T-helper 17 cell (primary cell): Measurements from ENCODE around the gene SLC12A6. TPM values are rescaled to one million over a fixed set of nuclear protein-coding genes. Genes with fewer than 3 reads are reported as not detected.
"Not testable (repeated sequence)": the region's sequence is repeated elsewhere in the genome, so short reads cannot be mapped to it uniquely, and the experiment has no call there.

ENCODE experiments used
- ATAC-seq: fragments of 150-1000 bp; cut with Tn5 transposase; 2 replicates; pipeline ENCODE4 v1.10.0; 2021; ENCODE audit warnings: mild to moderate bottlenecking, moderate library complexity
- DNase-seq, 3 donors: peaks; one replicate each; pipeline versions ENCODE4 v3.0.0 to v3.0.0-alpha.2; 2020 to 2021
- H3K9me3 ChIP-seq: one replicate; pipeline ENCODE4 v1.7.0; 2013; ENCODE audit warnings: low read length, mild to moderate bottlenecking; ENCODE audit not compliant: control insufficient read depth, poor library complexity, severe bottlenecking
- H3K27ac Mint-ChIP-seq: one replicate; pipeline ENCODE4 v1.8.0; 2022; ENCODE audit warnings: mild to moderate bottlenecking, moderate library complexity, mixed read lengths
- H3K27me3 Mint-ChIP-seq: one replicate; pipeline ENCODE4 v1.8.0; 2022; ENCODE audit warnings: mixed read lengths
- H3K36me3 Mint-ChIP-seq: one replicate; pipeline ENCODE4 v1.8.0; 2022; ENCODE audit warnings: low read depth, mixed read lengths
- H3K4me1 Mint-ChIP-seq: one replicate; pipeline ENCODE4 v1.8.0; 2022; ENCODE audit warnings: mild to moderate bottlenecking, mixed read lengths
- H3K4me3 Mint-ChIP-seq: one replicate; pipeline ENCODE4 v1.8.0; 2022; ENCODE audit warnings: mild to moderate bottlenecking, moderate library complexity, mixed read lengths
- total RNA-seq, 4 donors: library from RNA in 2 of 4; stranded (reverse) in 2 of 4; gene quantifications; one replicate each; pipeline ENCODE4 v1.2.3 and lab custom pipeline; 2022 to 2026

Gene SLC12A6
- total RNA-seq, 2 donors from 2014 or later, result 57.9 to 69.2 TPM

DNA sequence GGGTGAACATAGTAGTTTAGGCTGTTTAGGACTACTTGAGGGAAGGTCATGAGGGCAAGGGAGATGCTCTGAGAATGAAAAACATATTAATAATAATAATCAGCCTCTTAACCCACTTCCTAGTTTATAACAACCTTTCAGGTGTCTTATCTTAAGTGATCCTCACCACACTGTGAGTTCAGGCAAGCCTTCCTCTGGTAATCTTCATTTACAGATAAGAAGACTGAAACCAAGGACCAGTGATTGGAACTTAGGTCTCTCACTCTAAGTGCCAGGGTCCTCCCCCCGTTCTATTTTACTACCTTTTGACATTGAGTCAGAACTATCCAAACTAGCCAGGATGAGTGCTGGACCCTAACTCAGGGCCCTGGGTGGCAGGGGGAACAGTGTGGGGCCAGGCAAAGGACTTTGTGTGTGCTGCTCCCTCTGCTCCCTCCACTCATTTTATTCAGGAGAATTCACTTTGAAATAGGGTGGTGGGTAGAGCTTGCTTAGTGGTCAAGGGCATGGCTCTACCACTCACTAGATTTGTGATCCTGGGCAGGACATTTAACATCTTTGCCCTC, 11.2 kb upstream of the SLC12A6 start:
- H3K27ac Mint-ChIP-seq, result no peak overlapping the region
- no peak overlapping the region for H3K4me3 Mint-ChIP-seq
- peaks cover 3% of the 10 kb centered on the region for H3K4me1 Mint-ChIP-seq

DNA sequence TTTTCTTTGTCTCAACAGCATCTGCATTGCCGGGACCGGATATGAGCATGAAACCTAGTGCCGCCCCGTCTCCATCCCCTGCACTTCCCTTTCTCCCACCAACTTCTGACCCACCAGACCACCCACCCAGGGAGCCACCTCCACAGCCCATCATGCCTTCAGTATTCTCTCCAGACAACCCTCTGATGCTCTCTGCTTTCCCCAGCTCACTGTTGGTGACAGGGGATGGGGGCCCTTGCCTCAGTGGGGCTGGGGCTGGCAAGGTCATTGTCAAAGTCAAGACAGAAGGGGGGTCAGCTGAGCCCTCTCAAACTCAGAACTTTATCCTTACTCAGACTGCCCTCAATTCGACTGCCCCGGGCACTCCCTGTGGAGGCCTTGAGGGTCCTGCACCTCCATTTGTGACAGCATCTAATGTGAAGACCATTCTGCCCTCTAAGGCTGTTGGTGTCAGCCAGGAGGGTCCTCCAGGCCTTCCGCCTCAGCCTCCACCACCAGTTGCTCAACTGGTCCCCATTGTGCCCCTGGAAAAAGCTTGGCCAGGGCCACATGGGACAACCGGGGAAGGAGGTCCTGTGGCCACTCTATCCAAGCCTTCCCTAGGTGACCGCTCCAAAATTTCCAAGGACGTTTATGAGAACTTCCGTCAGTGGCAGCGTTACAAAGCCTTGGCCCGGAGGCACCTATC, 10.5 kb upstream of the SLC12A6 start:
- peaks cover 3% of the 10 kb centered on the region for H3K4me1 Mint-ChIP-seq
- H3K27me3 Mint-ChIP-seq, result peaks cover 4% of the 10 kb centered on the region
- DNase-seq (no peak), ATAC-seq (no peak)
- no peaks in the 10 kb centered on the region for H3K9me3 ChIP-seq
- no peak overlapping the region for H3K27ac Mint-ChIP-seq
- peaks cover 5% of the 10 kb centered on the region for H3K36me3 Mint-ChIP-seq
- H3K4me3 Mint-ChIP-seq, result no peak overlapping the region

More for the DNA sequence above, 11.2 kb upstream of the SLC12A6 start:
- Mint-ChIP-seq H3K27me3 (peaks cover 4% of the 10 kb centered on the region), H3K36me3 (peaks cover 5% of the 10 kb centered on the region)
- no peak for ATAC-seq
- H3K9me3 ChIP-seq, result no peaks in the 10 kb centered on the region
- no peak for DNase-seq

GRCh38 chr15:34342737-34343575, 5.4 kb upstream of the SLC12A6 start, which contains the start of the genes NOP10 and NUTM1:
Gene NOP10, minus strand, starts transcription at chr15:34343136. Its CDS starts 63 bp downstream, at chr15:34343073.
Gene NUTM1, plus strand, starts transcription at chr15:34343315. Its CDS starts 382 bp downstream, at chr15:34343697.
- H3K9me3 ChIP-seq, result no peaks in the 10 kb centered on the region
- peaks cover 2% of the 10 kb centered on the region for H3K36me3 Mint-ChIP-seq
- H3K27me3 Mint-ChIP-seq, result peaks cover under 1% of the 10 kb centered on the region
- peak within 1 kb of the TSS; percentile 14 for H3K27ac Mint-ChIP-seq
- H3K4me1 Mint-ChIP-seq, result peaks cover 13% of the 10 kb centered on the region
- H3K4me3 Mint-ChIP-seq, result no peak within 1 kb of the TSS
- peak; percentile 85 to 94 (median 89) for DNase-seq
- peak; percentile 90 for ATAC-seq

DNA sequence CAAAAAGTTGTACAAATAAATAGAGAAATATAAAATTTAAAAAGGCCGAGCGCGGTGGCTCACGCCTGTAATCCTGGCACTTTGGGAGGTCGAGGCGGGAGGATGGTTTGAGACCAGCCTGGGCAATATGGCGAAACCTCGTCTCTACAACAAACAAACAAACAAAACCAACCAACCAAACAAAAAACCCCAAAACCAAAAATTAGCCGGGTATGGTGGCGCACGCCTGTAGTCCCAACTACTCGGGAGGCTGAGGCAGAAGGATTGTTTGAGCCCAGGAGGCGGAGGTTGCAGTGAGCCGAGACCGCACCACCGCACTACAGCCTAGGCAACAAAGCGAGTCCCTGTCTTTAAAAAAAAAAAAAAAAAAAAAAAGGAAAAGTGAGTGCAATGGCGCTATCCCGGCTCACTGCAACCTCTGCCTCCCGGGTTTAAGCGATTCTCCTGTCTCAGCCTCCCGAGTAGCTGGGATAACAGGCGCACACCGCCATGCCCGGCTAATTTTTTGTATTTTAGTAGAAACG, 4.7 kb upstream of the SLC12A6 start:
- not testable (repeated sequence) for H3K4me3 Mint-ChIP-seq, ATAC-seq

DNA sequence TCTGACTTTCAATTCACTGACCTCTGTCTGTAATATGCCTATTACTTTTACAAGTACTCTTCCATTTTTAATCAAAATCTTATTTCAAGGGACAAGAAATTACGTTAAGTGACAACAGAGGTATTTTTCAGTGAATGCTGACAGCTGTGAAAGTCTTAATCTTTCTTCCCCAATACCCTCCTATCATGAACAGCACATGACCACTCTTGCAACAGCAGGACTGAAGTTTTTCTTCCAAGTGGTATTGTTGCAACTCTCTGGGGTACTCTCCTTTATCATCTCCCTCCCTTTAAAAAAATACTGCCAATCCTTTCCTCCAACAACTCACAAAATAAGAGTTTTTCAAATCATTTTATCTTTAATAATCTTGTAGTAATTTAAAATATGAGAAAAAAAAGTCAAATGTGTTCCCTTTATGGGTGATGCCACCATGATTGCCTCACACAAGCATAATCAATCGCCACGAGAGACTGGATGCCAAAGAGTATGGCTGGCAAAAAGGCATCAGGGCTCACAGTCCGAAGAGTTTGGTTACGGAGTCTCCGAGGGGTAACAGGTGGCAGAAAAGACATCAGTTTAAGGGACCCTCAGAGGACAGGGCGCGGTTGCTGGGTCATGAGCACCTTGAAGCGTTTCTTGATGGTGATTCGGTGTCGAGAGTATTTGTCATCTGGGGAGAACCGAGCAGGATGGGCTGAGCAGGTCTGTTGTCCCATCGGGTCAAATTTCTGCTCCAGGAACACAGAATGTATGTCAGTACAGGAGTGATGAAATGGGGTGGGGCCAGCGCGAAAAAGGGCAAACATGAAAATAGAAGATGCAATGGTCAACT, 4.0 kb upstream of the SLC12A6 start:
- H3K27me3 Mint-ChIP-seq, result no peaks in the 10 kb centered on the region
- no peak for DNase-seq
- peaks cover 19% of the 10 kb centered on the region for H3K4me1 Mint-ChIP-seq
- H3K9me3 ChIP-seq, result no peaks in the 10 kb centered on the region
- H3K27ac Mint-ChIP-seq, result no peak overlapping the region
- H3K36me3 Mint-ChIP-seq, result peaks cover 2% of the 10 kb centered on the region
- no peak for ATAC-seq
- no peak overlapping the region for H3K4me3 Mint-ChIP-seq

More for the DNA sequence above, 4.7 kb upstream of the SLC12A6 start:
- H3K9me3 ChIP-seq, H3K36me3 Mint-ChIP-seq, H3K27me3 Mint-ChIP-seq, H3K27ac Mint-ChIP-seq, DNase-seq: not testable (repeated sequence)
- peaks cover 13% of the 10 kb centered on the region for H3K4me1 Mint-ChIP-seq

GRCh38 chr15:34339946-34340345, 2.4 kb upstream of the SLC12A6 start:
- no peaks in the 10 kb centered on the region for H3K9me3 ChIP-seq
- H3K27me3 Mint-ChIP-seq, result no peaks in the 10 kb centered on the region
- ATAC-seq (no peak), DNase-seq (no peak)
- H3K36me3 Mint-ChIP-seq, result peaks cover 2% of the 10 kb centered on the region
- H3K27ac Mint-ChIP-seq, result peak overlapping the region; percentile 47
- peaks cover 33% of the 10 kb centered on the region for H3K4me1 Mint-ChIP-seq
- H3K4me3 Mint-ChIP-seq, result no peak overlapping the region

DNA sequence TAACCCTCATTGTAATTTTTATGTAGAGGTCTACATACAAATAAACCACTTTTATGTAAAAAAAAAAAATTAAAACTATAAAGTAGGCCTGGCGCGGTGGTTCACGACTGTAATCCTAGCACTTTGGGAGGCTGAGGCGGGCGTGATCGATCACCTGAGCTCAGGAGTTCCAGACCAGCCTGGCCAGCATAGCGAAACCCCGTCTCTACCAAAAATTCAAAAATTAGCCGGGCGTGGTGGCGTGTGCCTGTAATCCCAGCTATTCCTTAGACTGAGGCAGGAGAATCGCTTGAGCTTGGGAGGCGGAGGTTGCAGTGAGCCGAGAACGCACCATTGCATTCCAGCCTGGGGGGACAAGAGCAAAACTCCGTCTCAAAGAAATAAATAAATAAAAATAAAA, 766 bp upstream of the SLC12A6 start:
- ATAC-seq (no peak), DNase-seq (no peak)
- H3K36me3 Mint-ChIP-seq, result peaks cover 2% of the 10 kb centered on the region

DNA sequence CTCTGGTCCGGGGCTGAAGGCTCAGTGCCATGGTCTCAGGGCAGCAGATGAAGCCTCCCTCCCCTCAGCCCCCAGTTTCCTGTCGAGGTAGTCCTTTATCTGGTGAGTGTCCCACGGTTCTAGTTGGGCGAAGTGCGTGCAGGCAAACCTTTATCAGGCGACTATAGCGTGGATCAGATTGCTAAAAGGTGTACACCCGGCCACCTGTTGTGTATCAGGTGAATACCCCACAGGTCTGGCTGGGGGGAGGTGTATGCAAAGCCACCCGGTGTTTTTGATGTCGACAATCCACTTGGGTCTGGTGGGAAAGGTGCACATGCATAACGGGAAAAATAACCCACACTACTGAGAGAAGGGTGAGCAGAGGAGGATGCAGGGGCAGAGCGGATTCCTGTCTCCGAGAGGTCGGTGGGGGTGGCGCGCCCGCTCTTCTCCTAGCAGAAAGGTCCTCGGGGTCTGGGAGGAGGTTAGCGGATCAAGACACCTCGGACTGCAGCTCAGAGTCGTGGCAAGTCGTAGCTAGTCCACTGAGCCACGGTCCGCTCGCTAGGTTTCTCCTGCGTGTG, 507 bp downstream of the SLC12A6 start:
- H3K9me3 ChIP-seq, result no peaks in the 10 kb centered on the region
- Mint-ChIP-seq H3K27ac (peak overlapping the region; percentile 97), H3K4me1 (peaks cover 42% of the 10 kb centered on the region), H3K36me3 (peaks cover 2% of the 10 kb centered on the region), H3K27me3 (no peaks in the 10 kb centered on the region), H3K4me3 (peak overlapping the region; percentile 98)
- ATAC-seq (peak; percentile 14), DNase-seq (peak in 1 of 3 donors; percentile 13)

More for the DNA sequence above, 766 bp upstream of the SLC12A6 start:
- Mint-ChIP-seq H3K27ac (no peak overlapping the region), H3K27me3 (no peaks in the 10 kb centered on the region), H3K4me3 (peak overlapping the region; percentile 98), H3K4me1 (peaks cover 38% of the 10 kb centered on the region)
- H3K9me3 ChIP-seq, result no peaks in the 10 kb centered on the region

DNA sequence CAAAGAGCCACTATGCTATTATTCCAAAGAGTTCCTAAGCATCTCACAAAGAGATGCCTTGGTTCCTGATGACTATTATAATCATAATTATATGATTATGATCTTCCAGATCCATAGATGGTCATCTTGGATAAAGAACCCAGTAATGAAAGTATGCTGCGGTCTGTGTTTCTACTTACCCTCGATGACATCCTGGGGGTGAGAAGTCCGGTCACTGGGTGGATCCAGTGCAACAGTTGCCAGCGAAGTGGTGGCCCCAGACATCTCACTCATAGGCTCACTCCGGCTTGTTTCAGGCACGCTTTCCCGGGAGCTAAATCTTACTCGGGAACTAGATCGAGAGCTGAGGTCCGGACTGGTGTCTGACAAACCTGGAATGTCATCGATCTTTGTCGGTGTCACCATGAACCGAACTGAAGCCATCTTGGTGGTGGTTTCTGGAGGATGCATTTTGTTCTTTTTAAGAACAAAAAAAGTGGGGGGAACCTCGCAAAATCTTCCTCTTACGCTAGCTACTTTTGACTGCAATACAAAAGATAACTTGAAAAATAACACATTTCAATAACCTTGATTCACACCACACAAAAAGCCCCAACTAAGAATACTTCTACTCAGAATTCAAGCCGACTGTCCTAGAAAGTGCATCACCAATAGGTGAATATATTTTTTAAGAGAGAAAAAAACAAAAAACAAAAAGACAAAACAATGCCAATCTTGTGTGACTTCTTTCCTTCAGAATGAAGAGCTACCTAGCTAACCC, 1.2 kb downstream of the SLC12A6 start:
- Mint-ChIP-seq H3K4me1 (peaks cover 41% of the 10 kb centered on the region), H3K27ac (peak overlapping the region; percentile 97), H3K36me3 (peaks cover 4% of the 10 kb centered on the region), H3K27me3 (no peaks in the 10 kb centered on the region), H3K4me3 (peak overlapping the region; percentile 98)
- DNase-seq (no peak), ATAC-seq (no peak)
- no peaks in the 10 kb centered on the region for H3K9me3 ChIP-seq

GRCh38 chr15:34335176-34336032, 2.2 kb downstream of the SLC12A6 start:
- no peak for ATAC-seq
- Mint-ChIP-seq H3K4me1 (peaks cover 43% of the 10 kb centered on the region), H3K27ac (peak overlapping the region; percentile 97), H3K36me3 (peaks cover 2% of the 10 kb centered on the region), H3K4me3 (peak overlapping the region; percentile 98), H3K27me3 (no peaks in the 10 kb centered on the region)
- no peak for DNase-seq
- H3K9me3 ChIP-seq, result no peaks in the 10 kb centered on the region

- DNase-seq (no peak), ATAC-seq (no peak)
- H3K27ac Mint-ChIP-seq, result peak overlapping the region; percentile 97
- peaks cover 49% of the 10 kb centered on the region for H3K4me1 Mint-ChIP-seq
- H3K9me3 ChIP-seq, result no peaks in the 10 kb centered on the region
- H3K36me3 Mint-ChIP-seq, result peaks cover 2% of the 10 kb centered on the region
- H3K4me3 Mint-ChIP-seq, result peak overlapping the region; percentile 98
- H3K27me3 Mint-ChIP-seq, result no peaks in the 10 kb centered on the region
Observed at GRCh38 chr15:34334672-34335071, 2.9 kb downstream of the SLC12A6 start.
